Hepatocyte (in vitro differentiated cells): Measurements from ENCODE around the gene TNNI3K. TPM values are rescaled to one million over a fixed set of nuclear protein-coding genes. Genes with fewer than 3 reads are reported as not detected.
A peak's percentile ranks its signal among the peaks of the same experiment; 100 is the strongest.

ENCODE experiments used
- DNase-seq: peaks from one replicate; pipeline ENCODE4 v3.0.0-alpha.2; 2016; ENCODE audit warnings: low spot score
- H2AFZ ChIP-seq: fragments of 200-600 bp; sonication (generic); 2 replicates; pipeline ENCODE4 v1.6.0; 2016; ENCODE audit warnings: antibody characterized with exemption, mild to moderate bottlenecking
- H3K27ac ChIP-seq: fragments of 200-600 bp; sonication (generic); 2 replicates; pipeline ENCODE4 v1.5.1; 2016; ENCODE audit warnings: mild to moderate bottlenecking
- H3K27me3 ChIP-seq: fragments of 200-600 bp; sonication (generic); 2 replicates; pipeline ENCODE4 v1.6.1; 2016
- H3K36me3 ChIP-seq: fragments of 200-600 bp; sonication (generic); replicated peaks from 2 replicates; pipeline ENCODE4 v1.5.1; 2016; ENCODE audit warnings: low read depth; ENCODE audit not compliant: insufficient read depth
- H3K4me1 ChIP-seq: fragments of 200-600 bp; sonication (generic); 2 replicates; pipeline ENCODE4 v1.5.1; 2016; ENCODE audit warnings: mild to moderate bottlenecking, moderate library complexity; ENCODE audit not compliant: insufficient read depth
- H3K4me2 ChIP-seq: fragments of 200-600 bp; sonication (generic); 2 replicates; pipeline ENCODE4 v1.6.0; 2016
- H3K4me3 ChIP-seq: fragments of 200-600 bp; sonication (generic); 2 replicates; pipeline ENCODE4 v1.5.1; 2016; ENCODE audit warnings: mild to moderate bottlenecking
- H3K79me2 ChIP-seq: fragments of 200-600 bp; sonication (generic); 2 replicates; pipeline ENCODE4 v1.6.0; 2017; ENCODE audit warnings: mild to moderate bottlenecking
- H3K9me2 ChIP-seq: fragments of 200-600 bp; sonication (generic); replicated peaks from 2 replicates; pipeline ENCODE4 v1.6.0; 2017; ENCODE audit warnings: mild to moderate bottlenecking; ENCODE audit not compliant: insufficient read depth
- H3K9me3 ChIP-seq: fragments of 200-600 bp; sonication (generic); 2 replicates; pipeline ENCODE4 v1.5.1; 2016; ENCODE audit warnings: low read depth, mild to moderate bottlenecking
- H4K20me1 ChIP-seq: fragments of 200-600 bp; sonication (generic); 2 replicates; pipeline ENCODE4 v1.6.0; 2016; ENCODE audit warnings: mild to moderate bottlenecking; ENCODE audit not compliant: insufficient read depth, poor library complexity, severe bottlenecking
- CTCF ChIP-seq: fragments of 200-600 bp; sonication (generic); IDR thresholded peaks from 2 replicates; pipeline ENCODE4 v1.5.1; 2016; ENCODE audit warnings: antibody characterized with exemption, mild to moderate bottlenecking; ENCODE audit not compliant: poor library complexity
- EZH2 ChIP-seq: fragments of 200-600 bp; sonication (generic); IDR thresholded peaks from 2 replicates; pipeline ENCODE4 v1.6.1; 2016; ENCODE audit warnings: antibody characterized with exemption, mild to moderate bottlenecking, borderline replicate concordance
- EZH2phosphoT487 ChIP-seq: fragments of 200-600 bp; sonication (generic); IDR thresholded peaks from one replicate; pipeline ENCODE4 v1.6.1; 2018; ENCODE audit warnings: antibody characterized with exemption, mild to moderate bottlenecking, low read depth, moderate library complexity; ENCODE audit not compliant: unreplicated experiment, severe bottlenecking
- WGBS: methylation state at CpG from one replicate; pipeline ENCODE4 v1.1.6; 2016; ENCODE audit warnings: low lambda C conversion rate; ENCODE audit errors: missing lambda C conversion rate; 5-methylcytosine and 5-hydroxymethylcytosine counted together
- polyA plus RNA-seq: library from polyadenylated mRNA; unstranded; fragments of >200 nt; fragmentation: Nextera tagmentation; extraction: Ambion mirVana; gene quantifications from 2 replicates; pipeline ENCODE4 v1.2.1, GENCODE V29; 2016
- total RNA-seq: library from RNA; depleted of rRNA; stranded (reverse); fragments of >200 nt; gene quantifications from 2 replicates; pipeline ENCODE4 v1.2.3, GENCODE V29; 2014

The TNNI3K gene
- not detected in 2 replicates for total RNA-seq
- polyA plus RNA-seq: 1.2 TPM in 1 of 2 replicates, not detected in the other

DNA sequence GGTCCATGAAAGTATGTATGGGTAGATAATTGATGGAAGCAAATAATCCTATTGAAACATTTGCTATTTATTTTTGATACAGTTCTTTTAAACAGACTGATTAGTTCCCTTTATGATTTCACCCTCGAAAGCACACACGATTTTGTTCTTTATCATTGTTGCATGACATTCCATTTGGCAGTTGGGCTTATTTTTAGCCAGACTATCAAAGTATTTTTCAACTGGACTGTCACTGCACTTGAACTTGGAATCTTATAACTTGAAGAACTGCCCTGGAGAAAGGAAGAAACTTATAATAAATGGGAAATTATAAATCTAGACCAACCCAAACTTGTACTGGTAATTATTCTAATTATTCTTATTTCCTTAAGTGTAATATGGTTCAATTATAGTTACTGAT lies at the start of gene TNNI3K:
TNNI3K (plus strand) TSS at position 235 of the 400 bp plus-strand sequence; CDS start at position 300, 65 bp downstream.
- H3K9me2 ChIP-seq: no peaks in the 10 kb centered on the region
- H3K4me2 ChIP-seq: no peak within 1 kb of the TSS
- H3K79me2 ChIP-seq: no peaks in the 10 kb centered on the region
- TF ChIP-seq EZH2phosphoT487 (no peak), EZH2 (no peak), CTCF (no peak)
- 72% methylated on average over 2 of the region's 2 CpGs for WGBS
- H3K27me3 ChIP-seq: no peaks in the 10 kb centered on the region
- no peak within 1 kb of the TSS for H3K27ac ChIP-seq
- no peaks in the 10 kb centered on the region for H3K9me3 ChIP-seq
- H3K4me1 ChIP-seq: no peaks in the 10 kb centered on the region
- no peaks in the 10 kb centered on the region for H3K36me3 ChIP-seq
- H2AFZ ChIP-seq: no peak within 1 kb of the TSS
- no peak within 1 kb of the TSS for H3K4me3 ChIP-seq
- H4K20me1 ChIP-seq: no peaks in the 10 kb centered on the region
- DNase-seq: no peak

- Histone ChIP-seq H2AFZ (no peak overlapping the region), H3K9me3 (no peaks in the 10 kb centered on the region), H4K20me1 (no peaks in the 10 kb centered on the region), H3K36me3 (no peaks in the 10 kb centered on the region), H3K4me2 (no peak overlapping the region), H3K27me3 (no peaks in the 10 kb centered on the region), H3K79me2 (no peaks in the 10 kb centered on the region), H3K27ac (no peak overlapping the region), H3K9me2 (no peaks in the 10 kb centered on the region), H3K4me1 (no peaks in the 10 kb centered on the region), H3K4me3 (no peak overlapping the region)
- no peak for DNase-seq
- TF ChIP-seq EZH2: no peak
- TF ChIP-seq CTCF: no peak
- TF ChIP-seq EZH2phosphoT487: no peak
- WGBS: 53% methylated on average over 2 of the region's 2 CpGs
These were observed 41.3 kb upstream of the TNNI3K start for GRCh38 chr1:74193908-74194307.

DNA sequence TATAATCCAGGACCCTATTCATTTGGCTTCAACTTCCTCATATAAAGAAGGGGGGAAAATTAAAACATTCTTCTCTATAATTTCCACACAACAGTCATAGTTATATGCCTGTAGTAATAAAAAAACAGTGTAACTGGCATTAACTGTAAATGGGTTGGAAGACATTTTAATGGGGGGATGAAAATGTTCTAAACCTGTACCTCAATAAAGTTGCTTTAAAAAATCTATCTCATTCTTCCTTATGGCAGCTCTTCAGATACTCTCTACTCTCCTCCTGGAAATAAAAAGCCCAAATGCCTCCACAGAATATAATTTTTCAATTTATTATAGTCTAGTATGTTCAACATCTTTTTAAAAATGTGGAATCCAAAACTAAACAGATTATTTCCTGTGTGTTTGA lies 39.8 kb upstream of the TNNI3K start:
- no peak overlapping the region for H2AFZ ChIP-seq
- H3K9me3 ChIP-seq: no peaks in the 10 kb centered on the region
- H4K20me1 ChIP-seq: no peaks in the 10 kb centered on the region
- no peaks in the 10 kb centered on the region for H3K9me2 ChIP-seq
- no peaks in the 10 kb centered on the region for H3K4me1 ChIP-seq
- no peak overlapping the region for H3K4me3 ChIP-seq
- DNase-seq: no peak
- TF ChIP-seq EZH2: no peak
- no peak for TF ChIP-seq CTCF
- no peak for TF ChIP-seq EZH2phosphoT487
- no peak overlapping the region for H3K27ac ChIP-seq
- H3K36me3 ChIP-seq: no peaks in the 10 kb centered on the region
- H3K27me3 ChIP-seq: no peaks in the 10 kb centered on the region
- peaks cover 3% of the 10 kb centered on the region for H3K79me2 ChIP-seq
- no peak overlapping the region for H3K4me2 ChIP-seq

DNA sequence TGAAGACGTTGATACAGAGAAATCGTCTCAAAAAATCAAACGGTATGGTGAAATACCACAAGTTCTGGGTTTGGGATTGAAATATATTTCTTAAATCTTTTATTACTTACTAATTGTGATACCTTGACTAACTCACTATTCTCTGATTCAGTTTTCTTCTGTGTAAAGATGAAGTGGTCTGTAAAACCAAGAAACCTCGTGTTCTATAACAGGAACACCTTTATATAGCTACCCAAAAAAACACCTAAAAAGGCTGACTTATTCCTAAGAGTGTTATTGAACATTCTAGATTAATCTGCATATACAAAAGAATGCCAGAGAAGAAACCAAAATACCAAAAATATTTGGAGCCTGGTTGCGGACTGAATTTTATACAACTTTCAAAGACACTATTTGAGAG lies 37.9 kb upstream of the TNNI3K start:
- Histone ChIP-seq H3K9me3 (no peaks in the 10 kb centered on the region), H3K9me2 (no peaks in the 10 kb centered on the region), H3K4me1 (no peaks in the 10 kb centered on the region), H3K27me3 (no peaks in the 10 kb centered on the region), H3K4me3 (peak overlapping the region; percentile 32), H2AFZ (peak overlapping the region; percentile 72), H3K27ac (peak overlapping the region; percentile 64), H3K36me3 (no peaks in the 10 kb centered on the region), H4K20me1 (no peaks in the 10 kb centered on the region), H3K4me2 (peak overlapping the region; percentile 73), H3K79me2 (peaks cover 3% of the 10 kb centered on the region)
- TF ChIP-seq CTCF (no peak), EZH2phosphoT487 (no peak), EZH2 (no peak)
- DNase-seq: no peak
- 97% methylated on average over 5 of the region's 5 CpGs for WGBS
